Activated CD8-positive, alpha-beta memory T cell treated with anti-CD3 and anti-CD28 coated beads for 36 hours (primary cell): ENCODE results near the gene PRTN3. TPM values are rescaled to one million over a fixed set of nuclear protein-coding genes. Genes with fewer than 3 reads are reported as not detected.

Experiments
- CTCF ChIA-PET: fragments of 350-600 bp; sonication (Branson Sonifier 250); formaldehyde crosslinking; loops from one replicate; lab custom pipeline; 2021; ENCODE audit warnings: antibody characterized with exemption; lab: Charles Lee
- POLR2A ChIA-PET: fragments of 350-600 bp; sonication (Branson Sonifier 250); formaldehyde crosslinking; loops from one replicate; lab custom pipeline; 2021; ENCODE audit warnings: antibody characterized with exemption; lab: Charles Lee
- total RNA-seq, 2 experiments: library from RNA; stranded (reverse); gene quantifications; one replicate each; pipeline ENCODE4 v1.2.3, GENCODE V29; 2021

The PRTN3 gene
- not detected for total RNA-seq

GRCh38 chr19:840519-841206 lies at the start of gene PRTN3:
TSS of gene PRTN3 (plus strand) at chr19:840999. CDS start at chr19:841009, 10 bp downstream.
- CTCF ChIA-PET, result interaction anchor here (0.6 kb wide), 1 partner anchor 207 kb away, joined by 4 read pairs; no protein-coding TSS in a partner anchor

GRCh38 chr19:791007-791566 lies 49.7 kb upstream of the PRTN3 start:
- ChIA-PET CTCF (no interaction called here), POLR2A (no interaction called here)

More at GRCh38 chr19:840519-841206, at the start of gene PRTN3:
- POLR2A ChIA-PET, result no interaction called here

GRCh38 chr19:791567-792305 lies 49.1 kb upstream of the PRTN3 start:
- POLR2A ChIA-PET, result no interaction called here
- CTCF ChIA-PET, result no interaction called here

GRCh38 chr19:792306-792885 lies 48.4 kb upstream of the PRTN3 start:
- CTCF ChIA-PET, result no interaction called here

GRCh38 chr19:793806-794205 lies 47.0 kb upstream of the PRTN3 start:
- ChIA-PET CTCF (no interaction called here), POLR2A (no interaction called here)

More at GRCh38 chr19:792306-792885, 48.4 kb upstream of the PRTN3 start:
- POLR2A ChIA-PET, result no interaction called here

- CTCF ChIA-PET, result no interaction called here
- POLR2A ChIA-PET, result no interaction called here
Measured at GRCh38 chr19:795073-795611, 45.7 kb upstream of the PRTN3 start.

- POLR2A ChIA-PET, result interaction anchor here (1.6 kb wide), 1 partner anchor 9 kb away, joined by 4 read pairs; no protein-coding TSS in a partner anchor
- CTCF ChIA-PET, result interaction anchor here (0.9 kb wide), 1 partner anchor 67 kb away, joined by 3 read pairs; no protein-coding TSS in a partner anchor
Measured at GRCh38 chr19:795691-796581, 44.9 kb upstream of the PRTN3 start.

- CTCF ChIA-PET, result interaction anchor here (0.9 kb wide), 1 partner anchor 66 kb away, joined by 3 read pairs; no protein-coding TSS in a partner anchor
Measured at GRCh38 chr19:796692-797527, 43.9 kb upstream of the PRTN3 start, which contains the start of gene PTBP1. TSS of gene PTBP1 (plus strand) at chr19:797452. CDS start at chr19:797498, 46 bp downstream.

GRCh38 chr19:797528-798414 lies 43.0 kb upstream of the PRTN3 start:
- POLR2A ChIA-PET, result interaction anchor here (0.6 to 1.0 kb wide), 2 partner anchors 12 to 379 kb away, joined by 3 read pairs; no protein-coding TSS in a partner anchor
- CTCF ChIA-PET, result no interaction called here

More at GRCh38 chr19:796692-797527, 43.9 kb upstream of the PRTN3 start, which contains the start of gene PTBP1:
- POLR2A ChIA-PET, result interaction anchor here (0.5 to 1.6 kb wide), 2 partner anchors 8 to 113 kb away, joined by 4 to 5 read pairs; no protein-coding TSS in a partner anchor

GRCh38 chr19:798415-799075 lies 42.3 kb upstream of the PRTN3 start:
- POLR2A ChIA-PET, result interaction anchor here (0.6 to 1.0 kb wide), 2 partner anchors 11 to 378 kb away, joined by 3 read pairs; no protein-coding TSS in a partner anchor

GRCh38 chr19:799076-799881 lies 41.5 kb upstream of the PRTN3 start:
- ChIA-PET CTCF (interaction anchor here (0.5 kb wide), 2 partner anchors 83 to 467 kb away, joined by 3 read pairs; no protein-coding TSS in a partner anchor), POLR2A (no interaction called here)

More at GRCh38 chr19:798415-799075, 42.3 kb upstream of the PRTN3 start:
- CTCF ChIA-PET, result interaction anchor here (0.5 kb wide), 2 partner anchors 83 to 468 kb away, joined by 3 read pairs; no protein-coding TSS in a partner anchor

GRCh38 chr19:800360-801029 lies 40.3 kb upstream of the PRTN3 start:
- ChIA-PET POLR2A (interaction anchor here (0.6 kb wide), 2 partner anchors 155 to 248 kb away, joined by 5 to 13 read pairs; no protein-coding TSS in a partner anchor), CTCF (no interaction called here)

GRCh38 chr19:801030-801860 lies 39.6 kb upstream of the PRTN3 start:
- POLR2A ChIA-PET, result no interaction called here
- CTCF ChIA-PET, result interaction anchor here (0.6 to 0.7 kb wide), 2 partner anchors 30 to 481 kb away, joined by 3 read pairs; no protein-coding TSS in a partner anchor
